ENCODE data around the gene NBR1. TPM values are rescaled to one million over a fixed set of nuclear protein-coding genes. Genes with fewer than 3 reads are reported as not detected.

NBR1 gene
- total RNA-seq, 1 experiment from 2014 or later, result 93.7 TPM

DNA sequence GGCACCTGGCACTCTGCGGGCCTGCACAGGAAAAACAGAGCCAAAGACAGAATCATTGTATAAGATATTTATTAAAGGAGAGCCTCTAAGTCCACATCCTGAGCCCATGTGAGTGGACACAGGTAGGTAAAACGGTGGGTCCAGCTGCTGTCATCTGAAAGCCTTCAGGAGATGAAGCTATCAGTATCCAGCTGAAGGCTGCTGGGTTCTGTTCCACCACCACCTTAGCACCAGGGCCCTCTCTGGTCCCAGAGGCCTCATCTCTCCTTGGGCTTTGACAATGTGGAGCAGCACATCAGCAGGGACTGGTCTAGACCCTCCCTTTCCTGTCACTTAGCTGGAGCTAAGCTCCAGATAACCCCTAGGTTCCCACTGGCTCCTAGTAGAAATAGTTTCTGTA, 48.0 kb downstream of the NBR1 start:
- BruUV-seq (replicated peaks), result no TSS peak
- Histone ChIP-seq H4K20me1 (ENCODE audit: insufficient read depth) (no peaks in the 10 kb centered on the region), H3K79me2 (ENCODE audit: low read depth) (no peaks in the 10 kb centered on the region), H3F3A (ENCODE audit: insufficient read depth, low read depth) (no peaks in the 10 kb centered on the region), H2AFZ (no peak overlapping the region), H3K27ac (no peak overlapping the region), H3K27me3 (ENCODE audit: insufficient read depth, low read depth) (no peaks in the 10 kb centered on the region), H3K4me2 (no peak overlapping the region), H3K9me3 (ENCODE audit: insufficient read depth, low read depth) (no peaks in the 10 kb centered on the region), H3K36me3 (ENCODE audit: low read depth) (no peaks in the 10 kb centered on the region), H3K9me2 (ENCODE audit: insufficient read depth) (no peaks in the 10 kb centered on the region), H3K4me1 (replicated peaks; ENCODE audit: insufficient read depth) (no peaks in the 10 kb centered on the region), H3K4me3 (no peak overlapping the region)
- no peak for DNase-seq
- intact Hi-C loops (cut with micrococcal nuclease; ENCODE audit: unreplicated experiment), result no loop called here
- POLR2A ChIA-PET (ENCODE audit: unreplicated experiment), result interaction anchor here (0.6 kb wide), 1 partner anchor 97 kb away, joined by 3 read pairs; no protein-coding TSS in a partner anchor
- CTCF ChIA-PET, result no interaction called here
- TF ChIP-seq EZH2 (IDR thresholded peaks at IDR 0.05; ENCODE audit: low read depth) (no peak), CTCF (conservative IDR thresholded peaks at IDR 0.05) (no peak)

DNA sequence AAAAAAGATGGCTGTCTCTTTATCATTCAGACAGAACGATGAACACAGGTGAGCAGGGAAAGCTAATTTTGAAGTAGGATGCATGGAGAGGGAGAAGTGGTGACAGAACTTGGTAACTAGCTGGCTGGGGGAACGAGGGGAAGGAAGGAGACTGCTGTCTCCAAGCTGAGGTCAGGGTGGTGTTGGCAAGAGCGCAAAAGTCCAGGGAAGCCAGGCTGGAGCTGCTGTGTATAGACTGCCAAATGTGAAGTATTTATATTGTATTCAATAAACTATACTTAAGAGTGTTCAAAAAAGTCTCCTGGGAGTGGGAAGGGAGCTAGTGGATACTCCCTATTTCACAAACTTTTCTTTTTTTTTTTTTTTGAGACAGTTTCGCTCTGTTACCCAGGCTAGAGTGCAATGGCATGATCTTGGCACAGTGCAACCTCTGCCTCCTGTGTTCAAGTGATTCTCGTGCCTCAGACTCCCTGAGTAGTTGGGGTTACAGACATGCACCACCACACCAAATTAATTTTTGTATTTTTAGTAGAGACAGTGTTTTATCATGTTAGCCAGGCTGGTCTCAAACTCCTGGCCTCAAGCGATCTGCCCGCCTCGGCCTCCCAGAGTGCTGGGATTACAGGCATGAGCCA, 48.8 kb downstream of the NBR1 start:
- H3K9me2 ChIP-seq (ENCODE audit: insufficient read depth), result no peaks in the 10 kb centered on the region
- H3K27me3 ChIP-seq (ENCODE audit: insufficient read depth, low read depth), result no peaks in the 10 kb centered on the region
- no peak for DNase-seq
- no peaks in the 10 kb centered on the region for H4K20me1 ChIP-seq (ENCODE audit: insufficient read depth)
- H3K4me3 ChIP-seq, result no peak overlapping the region
- H3K79me2 ChIP-seq (ENCODE audit: low read depth), result no peaks in the 10 kb centered on the region
- no peaks in the 10 kb centered on the region for H3K36me3 ChIP-seq (ENCODE audit: low read depth)
- TF ChIP-seq CTCF (conservative IDR thresholded peaks at IDR 0.05), result no peak
- no peak for TF ChIP-seq EZH2 (IDR thresholded peaks at IDR 0.05; ENCODE audit: low read depth)
- no peaks in the 10 kb centered on the region for H3F3A ChIP-seq (ENCODE audit: insufficient read depth, low read depth)
- POLR2A ChIA-PET (ENCODE audit: unreplicated experiment), result no interaction called here
- no peak overlapping the region for H3K4me2 ChIP-seq
- H3K27ac ChIP-seq, result no peak overlapping the region
- BruUV-seq (replicated peaks), result no TSS peak
- CTCF ChIA-PET, result no interaction called here
- H3K9me3 ChIP-seq (ENCODE audit: insufficient read depth, low read depth), result no peaks in the 10 kb centered on the region
- H3K4me1 ChIP-seq (replicated peaks; ENCODE audit: insufficient read depth), result no peaks in the 10 kb centered on the region
- intact Hi-C loops (cut with micrococcal nuclease; ENCODE audit: unreplicated experiment), result no loop called here
- H2AFZ ChIP-seq, result no peak overlapping the region

DNA sequence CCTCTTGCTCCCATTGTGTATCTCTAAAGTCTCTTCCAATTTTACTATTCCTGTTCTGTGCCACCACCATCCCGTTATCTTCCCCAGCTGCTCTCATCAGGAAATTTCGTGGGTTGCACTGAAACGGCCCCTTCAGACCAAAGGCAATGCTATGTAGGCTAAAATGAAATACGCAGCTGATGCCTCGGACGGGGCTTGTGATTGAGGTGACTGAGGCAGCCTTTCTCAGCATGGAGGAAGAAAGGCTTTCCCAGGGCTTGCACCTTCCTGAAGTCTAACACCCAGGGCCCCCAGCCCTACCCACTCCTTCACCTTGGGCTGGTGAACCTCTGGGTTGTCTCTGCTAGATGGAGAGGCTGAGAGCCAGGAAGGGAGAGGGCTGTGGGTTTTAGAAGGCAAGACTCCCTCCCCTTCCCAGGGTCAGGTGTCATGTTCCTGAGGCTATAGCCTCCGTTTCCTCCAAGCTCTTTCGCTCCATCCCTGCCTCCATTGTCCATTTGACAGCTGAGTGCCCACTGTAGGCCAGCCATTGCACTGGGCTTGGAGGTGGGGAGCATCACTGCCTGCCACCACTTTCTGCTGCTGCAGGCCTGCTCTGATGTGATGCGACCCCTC, 49.6 kb downstream of the NBR1 start:
- BruUV-seq (replicated peaks), result no TSS peak
- CTCF ChIA-PET, result no interaction called here
- H3K36me3 ChIP-seq (ENCODE audit: low read depth), result no peaks in the 10 kb centered on the region

More for the DNA sequence above, 49.6 kb downstream of the NBR1 start:
- Histone ChIP-seq H3K4me1 (replicated peaks; ENCODE audit: insufficient read depth) (no peaks in the 10 kb centered on the region), H3K79me2 (ENCODE audit: low read depth) (no peaks in the 10 kb centered on the region), H3F3A (ENCODE audit: insufficient read depth, low read depth) (no peaks in the 10 kb centered on the region), H3K4me2 (no peak overlapping the region), H3K9me2 (ENCODE audit: insufficient read depth) (no peaks in the 10 kb centered on the region), H3K9me3 (ENCODE audit: insufficient read depth, low read depth) (no peaks in the 10 kb centered on the region), H3K4me3 (no peak overlapping the region), H2AFZ (no peak overlapping the region), H3K27ac (no peak overlapping the region), H3K27me3 (ENCODE audit: insufficient read depth, low read depth) (no peaks in the 10 kb centered on the region), H4K20me1 (ENCODE audit: insufficient read depth) (no peaks in the 10 kb centered on the region)
- intact Hi-C loops (cut with micrococcal nuclease; ENCODE audit: unreplicated experiment), result no loop called here
- TF ChIP-seq EZH2 (IDR thresholded peaks at IDR 0.05; ENCODE audit: low read depth) (no peak), CTCF (conservative IDR thresholded peaks at IDR 0.05) (no peak)
- POLR2A ChIA-PET (ENCODE audit: unreplicated experiment), result no interaction called here
- DNase-seq, result no peak
